Liver (tissue), 9 donors: Measurements from ENCODE around the gene HRH3. TPM values are rescaled to one million over a fixed set of nuclear protein-coding genes. Genes with fewer than 3 reads are reported as not detected.

Experiments used
- DNase-seq: peaks from one replicate; pipeline ENCODE4 v3.0.0-alpha.2; 2017; ENCODE audit warnings: low spot score
- H3K27ac ChIP-seq, 2 donors: one replicate each; pipeline ENCODE4 v1.7.0; 2013; ENCODE audit warnings: inconsistent platforms in 2 of 2, low read length in 2 of 2, control low read depth in 1 of 2, low read depth in 1 of 2, mild to moderate bottlenecking in 1 of 2
- H3K27me3 ChIP-seq, 4 donors: one replicate each; pipeline versions ENCODE4 v1.6.1 to v1.7.0; 2013; ENCODE audit warnings: low read length in 3 of 4, inconsistent platforms in 1 of 4, mild to moderate bottlenecking in 1 of 4, moderate library complexity in 1 of 4; ENCODE audit not compliant: control insufficient read depth in 4 of 4, insufficient read depth in 4 of 4
- H3K36me3 ChIP-seq, 4 donors: one replicate each; pipeline versions ENCODE4 v1.6.1 to v1.7.0; 2013; ENCODE audit warnings: low read length in 3 of 4, mild to moderate bottlenecking in 3 of 4, low read depth in 1 of 4, moderate library complexity in 1 of 4; ENCODE audit not compliant: control insufficient read depth in 4 of 4, insufficient read depth in 3 of 4
- H3K4me1 ChIP-seq, 4 donors: one replicate each; pipeline versions ENCODE4 v1.6.1 to v1.7.0; 2013; ENCODE audit warnings: low read length in 3 of 4, mild to moderate bottlenecking in 3 of 4, moderate library complexity in 1 of 4; ENCODE audit not compliant: control insufficient read depth in 4 of 4, insufficient read depth in 4 of 4
- H3K4me3 ChIP-seq, 3 donors: one replicate each; pipeline versions ENCODE4 v1.6.1 to v1.7.0; 2013; ENCODE audit warnings: low read length in 3 of 3, control low read depth in 1 of 3, low read depth in 1 of 3, mild to moderate bottlenecking in 1 of 3
- H3K9ac ChIP-seq, 2 donors: one replicate each; pipeline ENCODE4 v1.7.0; 2013; ENCODE audit warnings: low read length in 2 of 2, mild to moderate bottlenecking in 2 of 2, moderate library complexity in 2 of 2, control low read depth in 1 of 2, low read depth in 1 of 2
- H3K9me3 ChIP-seq, 4 donors: one replicate each; pipeline versions ENCODE4 v1.6.1 to v1.7.0; 2013; ENCODE audit warnings: low read length in 3 of 4; ENCODE audit not compliant: control insufficient read depth in 4 of 4
- ATF3 ChIP-seq: IDR thresholded peaks from 2 replicates; pipeline ENCODE4 v1.6.1; 2016; ENCODE audit warnings: antibody characterized with exemption
- EGR1 ChIP-seq, 2 donors: IDR thresholded peaks; 2 replicates each; pipeline ENCODE4 v1.6.1; 2016 to 2018; ENCODE audit warnings: antibody characterized with exemption in 2 of 2, low read depth in 2 of 2
- FOXA1 ChIP-seq: IDR thresholded peaks from 2 replicates; pipeline ENCODE4 v1.6.1; 2016; ENCODE audit warnings: antibody characterized with exemption
- FOXA2 ChIP-seq: IDR thresholded peaks from 2 replicates; pipeline ENCODE4 v1.6.1; 2016; ENCODE audit warnings: antibody characterized with exemption
- GABPA ChIP-seq, 2 donors: IDR thresholded peaks in 1 of 2; conservative IDR thresholded peaks in 1 of 2; 2 replicates each; pipeline ENCODE4 v1.6.1; 2016; ENCODE audit warnings: antibody characterized with exemption in 2 of 2, mild to moderate bottlenecking in 1 of 2, moderate library complexity in 1 of 2
- HNF4G ChIP-seq: IDR thresholded peaks from 2 replicates; pipeline ENCODE4 v1.6.1; 2016; ENCODE audit warnings: antibody characterized with exemption
- JUND ChIP-seq, 2 donors: IDR thresholded peaks; 2 replicates each; pipeline ENCODE4 v1.6.1; 2016; ENCODE audit warnings: antibody characterized with exemption in 2 of 2
- NR2F2 ChIP-seq: IDR thresholded peaks from 2 replicates; pipeline ENCODE4 v1.6.1; 2016; ENCODE audit warnings: antibody characterized with exemption
- RAD21 ChIP-seq, 2 donors: IDR thresholded peaks; 2 replicates each; pipeline ENCODE4 v1.6.1; 2016; ENCODE audit warnings: antibody characterized with exemption in 2 of 2, mild to moderate bottlenecking in 2 of 2
- REST ChIP-seq: IDR thresholded peaks from 2 replicates; pipeline ENCODE4 v1.6.1; 2016; ENCODE audit warnings: antibody characterized with exemption, mild to moderate bottlenecking
- RXRA ChIP-seq, 2 donors: IDR thresholded peaks; 2 replicates each; pipeline ENCODE4 v1.6.1; 2017 to 2018; ENCODE audit warnings: antibody characterized with exemption in 2 of 2, mild to moderate bottlenecking in 1 of 2
- SP1 ChIP-seq: IDR thresholded peaks from 2 replicates; pipeline ENCODE4 v1.6.1; 2018; ENCODE audit warnings: antibody characterized with exemption, mild to moderate bottlenecking
- TAF1 ChIP-seq: conservative IDR thresholded peaks from 2 replicates; pipeline ENCODE4 v1.6.1; 2016; ENCODE audit warnings: antibody characterized with exemption, mild to moderate bottlenecking
- YY1 ChIP-seq: IDR thresholded peaks from 2 replicates; pipeline ENCODE4 v1.6.1; 2016; ENCODE audit warnings: antibody characterized with exemption, mild to moderate bottlenecking
- ZBTB33 ChIP-seq: IDR thresholded peaks from 2 replicates; pipeline ENCODE4 v1.6.1; 2016; ENCODE audit warnings: antibody characterized with exemption
- WGBS: extraction: QIAGEN DNeasy Blood & Tissue Kit; methylation state at CpG from one replicate; pipeline ENCODE4 v1.1.7; 2013; 5-methylcytosine and 5-hydroxymethylcytosine counted together
- polyA plus RNA-seq, 2 donors: library from polyadenylated mRNA; stranded (reverse) in 1 of 2; unstranded in 1 of 2; fragments of 200-250 nt in 1 of 2; fragments of >200 nt in 1 of 2; fragmentation: Nextera tagmentation in 1 of 2; extraction: Ambion mirVana in 1 of 2; gene quantifications; one replicate each; pipeline versions ENCODE4 v1.2.1 to v1.2.3, GENCODE V29; 2013 to 2015
- total RNA-seq, 2 donors: library from RNA; depleted of rRNA; stranded (reverse); fragments of >200 nt; gene quantifications; one replicate each; pipeline ENCODE4 v1.2.3, GENCODE V29; 2014
- donor health status: healthy.
- donor health status: healthy.
- donor health status: healthy.
- donor health status: healthy.
- donor health status: healthy.

The HRH3 gene
- total and polyA plus RNA-seq, 4 donors = not detected

GRCh38 chr20:62174021-62174804, 45.9 kb downstream of the HRH3 start:
- H3K9ac ChIP-seq = no peak overlapping the region
- no peaks in the 10 kb centered on the region for H3K9me3 ChIP-seq
- H3K4me1 ChIP-seq = peaks cover 3 to 24% (median 8%) of the 10 kb centered on the region in 4 donors
- no peak overlapping the region for H3K4me3 ChIP-seq
- H3K27ac ChIP-seq = no peak overlapping the region
- no peak for TF ChIP-seq YY1
- TF ChIP-seq HNF4G = no peak
- TF ChIP-seq NR2F2 = no peak
- 97% methylated on average over 28 of the region's 28 CpGs for WGBS
- peaks cover 0 to 20% (median 4%) of the 10 kb centered on the region in 4 donors for H3K36me3 ChIP-seq
- H3K27me3 ChIP-seq = no peaks in the 10 kb centered on the region
- DNase-seq = no peak

GRCh38 chr20:62172666-62173065, 47.4 kb downstream of the HRH3 start:
- Histone ChIP-seq H3K4me1 (peaks cover 3 to 15% (median 5%) of the 10 kb centered on the region in 4 donors), H3K27ac (no peak overlapping the region), H3K9ac (no peak overlapping the region), H3K27me3 (no peaks in the 10 kb centered on the region), H3K9me3 (no peaks in the 10 kb centered on the region), H3K36me3 (peaks cover 0 to 32% (median 8%) of the 10 kb centered on the region in 4 donors), H3K4me3 (no peak overlapping the region)
- TF ChIP-seq FOXA1 = no peak
- TF ChIP-seq SP1 = no peak
- TF ChIP-seq RAD21 (IDR thresholded peaks at IDR 0.05) = no peak
- no peak for TF ChIP-seq TAF1
- TF ChIP-seq ATF3 = no peak
- no peak for TF ChIP-seq YY1
- no peak for TF ChIP-seq FOXA2
- no peak for TF ChIP-seq REST
- TF ChIP-seq EGR1 (IDR thresholded peaks at IDR 0.05; ENCODE audit: low read depth in 2 of 2) = no peak
- no peak for TF ChIP-seq JUND (IDR thresholded peaks at IDR 0.05)
- no peak for TF ChIP-seq RXRA (IDR thresholded peaks at IDR 0.05)
- no peak for TF ChIP-seq GABPA (IDR thresholded peaks at IDR 0.05 in 1 of 2, conservative IDR thresholded peaks at IDR 0.05 in 1 of 2)
- no peak for TF ChIP-seq ZBTB33
- TF ChIP-seq NR2F2 = no peak
- no peak for DNase-seq
- WGBS = 96% methylated on average over 18 of the region's 18 CpGs
